ENCODE data around the gene CMPK1.

DNA sequence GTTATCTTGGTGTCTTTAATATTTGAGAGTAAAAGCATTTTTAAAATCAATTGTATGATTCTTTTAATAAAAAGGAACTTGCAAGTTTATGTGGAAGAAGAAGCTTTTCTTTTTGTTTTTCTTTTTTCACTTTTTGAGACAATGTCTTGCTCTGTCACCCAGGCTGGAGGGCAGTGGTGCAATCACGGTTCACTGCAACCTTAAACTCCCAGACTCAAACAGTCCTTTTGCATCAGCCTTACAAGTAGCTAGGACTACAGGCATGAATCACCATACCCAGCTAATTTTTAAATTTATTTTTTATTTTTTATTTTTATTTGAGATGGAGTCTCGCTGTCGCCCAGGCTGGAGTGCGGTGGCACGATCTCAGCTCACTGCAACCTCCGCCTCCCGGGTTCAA is 34.1 kb downstream of the CMPK1 start:
- TF ChIP-seq YY1 (IDR thresholded peaks at IDR 0.05; ENCODE audit: insufficient read depth, insufficient read length) (no peak), SUZ12 (IDR thresholded peaks at IDR 0.05; ENCODE audit: extremely low read depth, insufficient read depth, insufficient read length) (no peak)
